K562 (cell line): Measurements from ENCODE around the gene ROR2. TPM values are rescaled to one million over a fixed set of nuclear protein-coding genes. Genes with fewer than 3 reads are reported as not detected.

Experiments
- ATAC-seq: fragments of 200-7000 bp; cut with Tn5 transposase; 3 replicates; pipeline ENCODE4 v1.9.1; 2020; ENCODE audit warnings: moderate library complexity
- BruUV-seq: library from RNA; stranded (reverse); fragments of 400-500 nt; replicated peaks from 2 replicates; lab custom pipeline; 2021; lab: Mats Ljungman, UMichigan
- CTCF ChIA-PET: fragments of 300-600 bp; formaldehyde crosslinking; extraction: SDS; loops from one replicate; lab custom pipeline; 2021; ENCODE audit warnings: low intra/inter-chr PET ratio; lab: Yijun Ruan, JAX
- POLR2A ChIA-PET: fragments of 300-600, 350-650 bp; sonication (Branson Sonifier 250); formaldehyde crosslinking; extraction: SDS; loops from one replicate; lab custom pipeline; 2021; ENCODE audit warnings: antibody characterized with exemption, inconsistent platforms; lab: Yijun Ruan, JAX
- DNase-seq, 4 experiments: peaks; one replicate each; pipeline versions ENCODE4 v3.0.0 to v3.0.0-alpha.2; 2011 to 2018; ENCODE audit warnings: low spot score in 3 of 4, mixed read lengths in 3 of 4; ENCODE audit errors: extremely low read depth in 1 of 4
- FAIRE-seq: peaks from 2 replicates; lab custom pipeline; 2011; peaks lifted over from hg19 to GRCh38; lab: Jason Lieb, UNC
- H2AFZ ChIP-seq: 2 replicates; pipeline ENCODE4 v1.6.0; 2011; ENCODE audit warnings: low read depth, low read length, control low read depth, inconsistent platforms
- H3K27ac ChIP-seq: fragments of 200-600 bp; 3 replicates; pipeline ENCODE4 v1.8.0; 2011; ENCODE audit warnings: low read depth, mild to moderate bottlenecking, control low read depth, inconsistent platforms, low read length, moderate library complexity, mixed read lengths; ENCODE audit errors: extremely low read depth
- H3K27me3 ChIP-seq, 2 experiments: fragments of 300-600 bp in 1 of 2; 2 replicates in 1 of 2; 3 replicates in 1 of 2; pipeline versions ENCODE4 v1.6.0 to v1.8.0; 2011; ENCODE audit warnings: inconsistent platforms in 2 of 2, low read length in 2 of 2, mild to moderate bottlenecking in 1 of 2, mixed read lengths in 1 of 2, moderate library complexity in 1 of 2; ENCODE audit not compliant: control insufficient read depth in 2 of 2, insufficient read depth in 2 of 2
- H3K36me3 ChIP-seq: fragments of 300-600 bp; 3 replicates; pipeline ENCODE4 v1.8.0; 2011; ENCODE audit warnings: mild to moderate bottlenecking, low read length, inconsistent platforms; ENCODE audit not compliant: control insufficient read depth, insufficient read depth
- H3K4me1 ChIP-seq, 2 experiments: fragments of 200-600 bp in 1 of 2; replicated peaks in 1 of 2; 2 replicates in 1 of 2; 3 replicates in 1 of 2; pipeline versions ENCODE4 v1.5.1 to v1.8.0; 2011; ENCODE audit warnings: inconsistent platforms in 2 of 2, low read length in 2 of 2, mild to moderate bottlenecking in 1 of 2, mixed read lengths in 1 of 2, moderate library complexity in 1 of 2; ENCODE audit not compliant: control insufficient read depth in 2 of 2, insufficient read depth in 2 of 2
- H3K4me2 ChIP-seq: 2 replicates; pipeline ENCODE4 v1.6.1; 2011; ENCODE audit warnings: low read length, control low read depth, inconsistent platforms, mixed read lengths; ENCODE audit not compliant: insufficient read depth
- H3K4me3 ChIP-seq: fragments of 200-600 bp; sonication (generic), shearing (Covaris generic); 2 replicates; pipeline ENCODE4 v1.5.1; 2016; ENCODE audit warnings: control low read depth, inconsistent platforms
- H3K79me2 ChIP-seq: fragments of 200-600 bp; 3 replicates; pipeline ENCODE4 v1.8.0; 2011; ENCODE audit warnings: low read length, inconsistent platforms; ENCODE audit not compliant: control insufficient read depth, insufficient read depth
- H3K9ac ChIP-seq, 2 experiments: 2 replicates each; pipeline versions ENCODE4 v1.6.0 to v1.6.1; 2011; ENCODE audit warnings: low read depth in 2 of 2, low read length in 2 of 2, control low read depth in 1 of 2, inconsistent platforms in 1 of 2, mild to moderate bottlenecking in 1 of 2, mixed read lengths in 1 of 2; ENCODE audit not compliant: insufficient read depth in 1 of 2
- H3K9me1 ChIP-seq: one replicate; pipeline ENCODE4 v1.6.0; 2011; ENCODE audit warnings: inconsistent platforms, mild to moderate bottlenecking, low read length, moderate library complexity; ENCODE audit not compliant: control insufficient read depth, insufficient read depth
- H3K9me3 ChIP-seq: replicated peaks from 2 replicates; pipeline ENCODE4 v1.5.1; 2011; ENCODE audit warnings: low read depth, low read length, inconsistent platforms; ENCODE audit not compliant: control insufficient read depth, insufficient read depth
- H4K20me1 ChIP-seq: replicated peaks from 2 replicates; pipeline ENCODE4 v1.6.1; 2011; ENCODE audit warnings: low read length, inconsistent platforms, mixed read lengths; ENCODE audit not compliant: control insufficient read depth, insufficient read depth
- AFF1 ChIP-seq, 2 experiments: fragments of 450-650 bp; IDR thresholded peaks; 2 replicates each; pipeline ENCODE4 v1.6.1; 2018; ENCODE audit warnings: mild to moderate bottlenecking in 2 of 2, low read depth in 1 of 2; ENCODE audit not compliant: partially characterized antibody in 2 of 2
- CBFA2T3 ChIP-seq: fragments of 450-650 bp; IDR thresholded peaks from 2 replicates; pipeline ENCODE4 v1.6.1; 2017
- CEBPB ChIP-seq: fragments of 450-650 bp; IDR thresholded peaks from 2 replicates; pipeline ENCODE4 v1.6.1; 2016; ENCODE audit warnings: missing genetic modification characterization, missing compliant biosample characterization
- FOSL1 ChIP-seq: fragments of 200-800 bp; sonication (Bioruptor generic); conservative IDR thresholded peaks from 2 replicates; pipeline ENCODE4 v1.6.1; 2016; ENCODE audit warnings: missing genetic modification characterization, missing compliant biosample characterization
- GMEB1 ChIP-seq: fragments of 250-450 bp; sonication (Bioruptor Pico); IDR thresholded peaks from 2 replicates; pipeline ENCODE4 v1.4.0; 2020; ENCODE audit warnings: mild to moderate bottlenecking
- SMARCA5 ChIP-seq: fragments of 450-650 bp; IDR thresholded peaks from 2 replicates; pipeline ENCODE4 v1.6.1; 2016
- ZNF395 ChIP-seq: fragments of 200-800 bp; sonication (Bioruptor generic); IDR thresholded peaks from 2 replicates; pipeline ENCODE4 v1.6.1; 2017; ENCODE audit warnings: missing genetic modification characterization, missing compliant biosample characterization
- ZNF507 ChIP-seq: conservative IDR thresholded peaks from 2 replicates; pipeline ENCODE4 v1.6.1; 2017; ENCODE audit warnings: missing genetic modification characterization, missing compliant biosample characterization
- WGBS: fragments of 100-300 bp; shearing (Covaris generic); methylation state at CpG from one replicate; pipeline ENCODE4 v1.1.6; 2016; ENCODE audit warnings: low coverage, mixed read lengths; ENCODE audit not compliant: insufficient coverage; ENCODE audit errors: missing lambda C conversion rate; 5-methylcytosine and 5-hydroxymethylcytosine counted together
- in situ Hi-C: fragments of 300-500 bp; cut with MboI; formaldehyde crosslinking; loops from 4 replicates; pipeline ENCODE4 v1.15.0; 2018; ENCODE audit warnings: inconsistent platforms, mixed read lengths
- intact Hi-C: fragments of 100-400 bp; cut with micrococcal nuclease; formaldehyde crosslinking; loops from 2 replicates; pipeline ENCODE4 v1.14.2; 2022
- polyA plus RNA-seq, 8 experiments: library from polyadenylated mRNA; depleted of rRNA in 4 of 8; stranded (reverse) in 5 of 8; unstranded in 3 of 8; fragments of >200 nt; fragmentation: Nextera tagmentation in 2 of 8; fragmentation: Illumina TruSeq in 1 of 8; extraction: Ambion mirVana in 2 of 8; extraction: Trizol in 1 of 8; gene quantifications; 2 replicates each; pipeline versions ENCODE4 v1.2.1 to v1.2.3, GENCODE V29; 2011 to 2014; ENCODE audit warnings: inconsistent platforms in 1 of 8, missing spikeins in 1 of 8
- total RNA-seq, 7 experiments: library from RNA; depleted of rRNA in 6 of 7; stranded (reverse); fragments of >200 nt in 6 of 7; fragmentation: Illumina TruSeq in 2 of 7; extraction: Trizol in 2 of 7; gene quantifications; 2 replicates each; pipeline versions ENCODE4 v1.2.1 to v1.2.3, GENCODE V29; 2011 to 2021; ENCODE audit warnings: low replicate concordance in 1 of 7

ROR2 gene
- total and polyA plus RNA-seq, 9 of the 15 experiments (the other 6 are each of a cell fraction or from before 2014, with no cell fraction given), result 5.6 to 33.8 (median 15.3) TPM

- TF ChIP-seq AFF1 (IDR thresholded peaks at IDR 0.05; ENCODE audit: low read depth in 1 of 2, partially characterized antibody in 2 of 2) (no peak), GMEB1 (CRISPR knock-in tag) (no peak)
- TF ChIP-seq, all 486 proteins: peak for 0
Measured at GRCh38 chr9:91790917-91791316, 159.1 kb downstream of the ROR2 start (continued).

- POLR2A ChIA-PET, result no interaction called here
- WGBS, result 63% methylated on average over 3 of the region's 3 CpGs
- H3K9me1 ChIP-seq, result no peaks in the 10 kb centered on the region
- H2AFZ ChIP-seq, result no peak overlapping the region
- no peaks in the 10 kb centered on the region; the same call in none of the 2 replicates for H3K9me3 ChIP-seq
- no peak overlapping the region for H3K27ac ChIP-seq
- BruUV-seq, result no TSS peak
- no peak for FAIRE-seq
- 0 out of 2 replicates have a peak, but pooled peaks have one; percentile 23 for TF ChIP-seq CBFA2T3
- no peak for TF ChIP-seq CEBPB (tag)
- TF ChIP-seq FOSL1 (tag), result 0 out of 2 replicates have a peak, but pooled peaks have one; percentile 23
- peak; percentile 15; the same call in 1 of the 2 replicates for TF ChIP-seq ZNF507 (tag)
- TF ChIP-seq ZNF395, result no peak
- no peak for TF ChIP-seq SMARCA5
- TF ChIP-seq, all 486 proteins: peak for 3
- Histone ChIP-seq H3K4me1 (peaks cover 21 to 24% of the 10 kb centered on the region in 2 experiments), H3K4me3 (no peak overlapping the region), H3K4me2 (no peak overlapping the region), H3K36me3 (no peaks in the 10 kb centered on the region), H3K79me2 (peaks cover 78% of the 10 kb centered on the region), H3K27me3 (no peaks in the 10 kb centered on the region), H4K20me1 (peaks cover 4% of the 10 kb centered on the region; the same call in 1 of the 2 replicates), H3K9ac (no peak overlapping the region)
- CTCF ChIA-PET, result no interaction called here
- intact Hi-C loops, result no loop called here
- in situ Hi-C loops, result no loop called here
- DNase-seq (no peak), ATAC-seq (no peak)
Measured at GRCh38 chr9:91789941-91790340, 160.1 kb downstream of the ROR2 start.
